Neural crest cell (in vitro differentiated cells): ENCODE results near the gene DAAM2. TPM values are rescaled to one million over a fixed set of nuclear protein-coding genes. Genes with fewer than 3 reads are reported as not detected.

ENCODE experiments used
- DNase-seq: peaks from one replicate; pipeline ENCODE4 v3.0.0; 2021; ENCODE audit warnings: low read depth, mixed read lengths, low spot score
- H3K27ac Mint-ChIP-seq: one replicate; pipeline ENCODE4 v1.8.0; 2021; ENCODE audit warnings: mild to moderate bottlenecking, mixed read lengths; ENCODE audit not compliant: unreplicated experiment
- H3K27me3 Mint-ChIP-seq: 2 replicates; pipeline ENCODE4 v1.8.0; 2021; ENCODE audit warnings: low read depth, mild to moderate bottlenecking, mixed read lengths
- H3K36me3 Mint-ChIP-seq: 2 replicates; pipeline ENCODE4 v1.8.0; 2021; ENCODE audit warnings: low read depth, mild to moderate bottlenecking, mixed read lengths
- H3K4me1 Mint-ChIP-seq: 2 replicates; pipeline ENCODE4 v1.8.0; 2021; ENCODE audit warnings: mixed read lengths
- H3K4me3 Mint-ChIP-seq: one replicate; pipeline ENCODE4 v1.8.0; 2021; ENCODE audit warnings: mild to moderate bottlenecking, mixed read lengths
- H3K9me3 Mint-ChIP-seq: 2 replicates; pipeline ENCODE4 v1.8.0; 2021; ENCODE audit warnings: mixed read lengths
- CTCF ChIP-seq: fragments of 200-600 bp; sonication (generic); conservative IDR thresholded peaks from 2 replicates; pipeline ENCODE4 v1.5.0; 2021; ENCODE audit warnings: antibody characterized with exemption, mild to moderate bottlenecking
- total RNA-seq: library from RNA; stranded (reverse); gene quantifications from 2 replicates; pipeline ENCODE4 v1.2.1, GENCODE V29; 2021

Gene DAAM2
- total RNA-seq, 1 donor from 2014 or later = 17.6 TPM

- Mint-ChIP-seq H3K4me3 (no peak overlapping the region), H3K4me1 (no peaks in the 10 kb centered on the region), H3K27ac (no peak overlapping the region), H3K9me3 (no peaks in the 10 kb centered on the region), H3K36me3 (peaks cover 19% of the 10 kb centered on the region), H3K27me3 (no peaks in the 10 kb centered on the region)
- no peak for TF ChIP-seq CTCF
- DNase-seq = no peak
Observed at GRCh38 chr6:39906318-39906761, 114.2 kb downstream of the DAAM2 start.

- Mint-ChIP-seq H3K4me1 (no peaks in the 10 kb centered on the region), H3K27me3 (no peaks in the 10 kb centered on the region), H3K9me3 (no peaks in the 10 kb centered on the region), H3K27ac (no peak overlapping the region), H3K4me3 (no peak overlapping the region), H3K36me3 (peaks cover 19% of the 10 kb centered on the region)
- no peak for TF ChIP-seq CTCF
- DNase-seq = no peak
Observed at GRCh38 chr6:39907871-39908575, 115.8 kb downstream of the DAAM2 start.

DNA sequence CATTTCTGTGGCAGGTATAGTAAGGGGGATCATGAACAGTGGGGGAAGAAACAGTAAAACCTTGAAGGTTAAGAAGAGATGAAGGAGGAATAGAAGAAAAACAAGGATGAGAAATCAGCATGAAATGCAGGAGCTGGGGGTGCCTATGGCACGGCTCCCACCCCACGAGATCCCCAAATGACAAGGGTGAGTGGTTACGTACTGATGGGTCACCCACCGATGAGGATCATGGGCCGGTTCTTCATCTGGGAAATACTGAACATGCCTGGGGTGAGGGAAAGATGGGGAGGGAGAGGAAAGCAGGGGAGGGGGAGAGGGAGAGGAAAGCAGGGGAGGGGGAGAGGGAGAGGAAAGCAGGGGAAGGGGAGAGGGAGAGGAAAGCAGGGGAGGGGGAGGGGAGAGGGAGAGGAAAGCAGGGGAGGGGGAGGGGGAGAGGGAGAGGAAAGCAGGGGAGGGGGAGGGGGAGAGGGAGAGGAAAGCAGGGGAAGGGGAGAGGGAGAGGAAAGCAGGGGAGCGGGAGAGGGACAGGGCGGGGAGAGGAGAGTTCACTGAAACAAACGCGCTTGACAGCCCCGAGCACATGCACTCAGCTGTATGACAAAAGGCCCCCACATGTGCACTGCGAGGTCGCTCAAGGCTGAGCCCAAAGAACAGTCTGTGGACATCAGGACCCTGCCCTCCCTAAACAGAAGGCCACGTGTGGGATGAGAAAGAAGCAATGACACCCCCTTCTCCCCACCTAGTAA is 116.8 kb downstream of the DAAM2 start:
- Mint-ChIP-seq H3K27ac (no peak overlapping the region), H3K4me1 (no peaks in the 10 kb centered on the region), H3K9me3 (no peaks in the 10 kb centered on the region), H3K4me3 (no peak overlapping the region), H3K27me3 (no peaks in the 10 kb centered on the region), H3K36me3 (peaks cover 15% of the 10 kb centered on the region)
- TF ChIP-seq CTCF = no peak
- no peak for DNase-seq

DNA sequence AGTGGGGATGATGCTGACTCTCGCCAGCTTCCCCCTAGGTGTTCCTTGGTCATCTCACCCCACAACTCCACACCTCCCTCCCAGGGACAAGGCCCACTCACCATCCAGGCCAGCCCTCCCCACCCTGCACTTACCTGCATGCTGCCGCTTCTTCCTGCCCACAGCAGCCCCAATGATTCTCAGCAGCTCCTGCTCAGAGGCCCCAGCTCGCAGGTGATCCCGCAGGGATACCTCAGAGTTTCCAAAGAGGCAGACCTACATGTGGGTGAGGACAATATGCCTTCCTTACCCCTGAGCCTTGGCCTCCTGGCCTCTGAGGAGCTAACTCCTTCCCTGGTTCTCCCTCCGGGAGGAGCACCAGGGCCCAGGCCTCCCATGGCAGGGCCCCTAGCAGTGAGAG is 117.5 kb downstream of the DAAM2 start:
- DNase-seq = no peak
- H3K4me3 Mint-ChIP-seq = no peak overlapping the region
- no peak overlapping the region for H3K27ac Mint-ChIP-seq
- H3K27me3 Mint-ChIP-seq = no peaks in the 10 kb centered on the region
- no peaks in the 10 kb centered on the region for H3K4me1 Mint-ChIP-seq
- H3K36me3 Mint-ChIP-seq = peaks cover 12% of the 10 kb centered on the region
- H3K9me3 Mint-ChIP-seq = no peaks in the 10 kb centered on the region
- no peak for TF ChIP-seq CTCF

- peaks cover 12% of the 10 kb centered on the region for H3K36me3 Mint-ChIP-seq
- DNase-seq = no peak
- H3K9me3 Mint-ChIP-seq = no peaks in the 10 kb centered on the region
- no peak overlapping the region for H3K4me3 Mint-ChIP-seq
- H3K4me1 Mint-ChIP-seq = no peaks in the 10 kb centered on the region
- TF ChIP-seq CTCF = no peak
- no peak overlapping the region for H3K27ac Mint-ChIP-seq
- H3K27me3 Mint-ChIP-seq = no peaks in the 10 kb centered on the region
Observed at GRCh38 chr6:39910164-39910563, 118.0 kb downstream of the DAAM2 start.
